ENCODE measurements around the gene NPNT.

Gene NPNT

DNA sequence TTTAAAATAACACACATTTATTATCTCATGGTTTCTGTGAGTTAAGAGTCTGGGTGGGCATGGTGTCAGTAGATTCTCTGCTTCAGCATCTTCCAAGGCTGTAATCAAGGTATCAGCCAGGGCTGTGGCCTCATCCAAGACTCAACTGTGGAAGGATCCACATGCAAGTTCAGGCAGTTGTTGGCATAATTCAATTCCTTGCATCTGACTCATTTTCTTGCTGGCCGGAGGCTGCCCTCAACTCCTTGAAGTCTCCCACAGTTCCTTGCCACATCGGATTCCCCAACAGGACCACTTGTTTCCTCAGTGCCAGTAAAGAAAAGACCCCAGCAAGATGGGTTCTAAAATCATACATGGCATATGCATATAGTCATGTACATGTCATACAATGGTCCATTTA lies 93.4 kb downstream of the NPNT start:
- Histone ChIP-seq H3K79me2 (ENCODE audit: control insufficient read depth, insufficient read depth, low read length, poor library complexity) (no peaks in the 10 kb centered on the region), H3K79me1 (ENCODE audit: low read length) (no peaks in the 10 kb centered on the region), H3K14ac (ENCODE audit: low read length) (no peak overlapping the region), H4K91ac (ENCODE audit: low read depth, low read length) (no peak overlapping the region), H3K36me3 (ENCODE audit: control insufficient read depth in 1 of 2, insufficient read depth in 2 of 2, low read length in 2 of 2) (no peaks in the 10 kb centered on the region), H3K27me3 (ENCODE audit: insufficient read depth, low read length) (no peaks in the 10 kb centered on the region), H3K9ac (ENCODE audit: low read length) (no peak overlapping the region), H4K12ac (ENCODE audit: low read depth, low read length) (no peak overlapping the region), H3K4me3 (ENCODE audit: low read depth, low read length) (no peak overlapping the region), H3K18ac (ENCODE audit: low read length) (no peak overlapping the region), H3K23ac (ENCODE audit: low read length) (no peak overlapping the region), H4K8ac (ENCODE audit: low read depth, low read length) (no peak overlapping the region), H2BK5ac (ENCODE audit: low read depth, low read length, poor library complexity) (no peak overlapping the region), H2AK5ac (ENCODE audit: low read length) (no peak overlapping the region), H2BK12ac (ENCODE audit: low read length) (no peak overlapping the region), H3K4me1 (ENCODE audit: control insufficient read depth in 1 of 2, insufficient read depth in 2 of 2, low read length in 2 of 2) (no peaks in the 10 kb centered on the region), H2AFZ (ENCODE audit: insufficient read depth, low read length, poor library complexity) (no peak overlapping the region), H3K4ac (ENCODE audit: low read depth, low read length) (no peak overlapping the region), H2BK120ac (ENCODE audit: insufficient read depth, low read length, poor library complexity) (no peak overlapping the region), H3K4me2 (ENCODE audit: low read length) (no peak overlapping the region), H3K9me3 (ENCODE audit: insufficient read depth, low read depth, low read length) (peaks cover 3% of the 10 kb centered on the region), H3K27ac (ENCODE audit: low read depth, low read length) (no peak overlapping the region)
- no peak for DNase-seq
- no CpG with 5 or more reads among the region's 2 CpGs for WGBS (ENCODE audit: extremely low coverage, insufficient coverage, insufficient read length)

DNA sequence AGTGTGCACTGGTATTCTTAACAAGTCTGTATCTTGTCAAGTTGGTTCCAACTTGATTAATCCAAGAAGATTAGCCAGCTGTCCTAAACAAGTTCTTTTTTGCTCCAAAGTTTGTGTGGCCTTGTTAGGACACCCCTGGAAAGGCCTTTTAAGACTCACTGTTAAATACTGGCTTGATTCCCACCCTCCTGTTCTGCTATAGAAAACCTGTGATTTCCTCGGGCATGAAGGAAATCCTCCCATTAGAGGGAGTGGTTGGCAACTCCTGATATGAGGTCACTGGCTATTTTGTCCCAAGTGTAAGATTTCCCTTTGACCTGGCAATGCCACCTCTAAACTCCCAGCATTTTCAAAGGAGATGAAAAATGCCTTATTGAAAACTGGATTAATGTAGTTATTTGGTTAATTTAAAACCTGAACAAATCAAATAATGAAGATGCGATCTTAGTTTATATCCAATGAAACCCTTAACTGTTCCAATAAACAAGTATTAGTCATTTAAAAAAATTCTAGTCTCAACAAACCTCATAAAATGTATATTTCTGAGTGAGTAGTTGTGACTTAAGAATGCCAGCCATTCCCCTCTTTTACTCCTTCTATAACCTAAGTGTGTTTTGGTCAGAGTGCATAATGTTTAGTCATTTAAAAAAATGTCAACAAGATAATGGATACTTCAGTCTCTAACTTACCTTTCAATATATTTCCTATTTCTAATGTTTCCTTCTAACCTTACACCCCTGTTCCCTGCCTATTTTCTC lies 94.4 kb downstream of the NPNT start:
- Histone ChIP-seq H3K79me1 (ENCODE audit: low read length) (no peaks in the 10 kb centered on the region), H2AFZ (ENCODE audit: insufficient read depth, low read length, poor library complexity) (no peak overlapping the region), H3K14ac (ENCODE audit: low read length) (no peak overlapping the region), H3K4me1 (ENCODE audit: control insufficient read depth in 1 of 2, insufficient read depth in 2 of 2, low read length in 2 of 2) (no peaks in the 10 kb centered on the region), H4K8ac (ENCODE audit: low read depth, low read length) (no peak overlapping the region), H2AK5ac (ENCODE audit: low read length) (no peak overlapping the region), H4K12ac (ENCODE audit: low read depth, low read length) (no peak overlapping the region), H3K36me3 (ENCODE audit: control insufficient read depth in 1 of 2, insufficient read depth in 2 of 2, low read length in 2 of 2) (no peaks in the 10 kb centered on the region), H3K27ac (ENCODE audit: low read depth, low read length) (no peak overlapping the region), H3K23ac (ENCODE audit: low read length) (no peak overlapping the region), H3K4ac (ENCODE audit: low read depth, low read length) (no peak overlapping the region), H2BK12ac (ENCODE audit: low read length) (no peak overlapping the region), H3K79me2 (ENCODE audit: control insufficient read depth, insufficient read depth, low read length, poor library complexity) (no peaks in the 10 kb centered on the region), H3K9me3 (ENCODE audit: insufficient read depth, low read depth, low read length) (peaks cover 2% of the 10 kb centered on the region), H3K4me2 (ENCODE audit: low read length) (no peak overlapping the region), H3K4me3 (ENCODE audit: low read depth, low read length) (no peak overlapping the region), H3K18ac (ENCODE audit: low read length) (no peak overlapping the region), H4K91ac (ENCODE audit: low read depth, low read length) (no peak overlapping the region), H3K27me3 (ENCODE audit: insufficient read depth, low read length) (no peaks in the 10 kb centered on the region), H2BK5ac (ENCODE audit: low read depth, low read length, poor library complexity) (no peak overlapping the region), H3K9ac (ENCODE audit: low read length) (no peak overlapping the region), H2BK120ac (ENCODE audit: insufficient read depth, low read length, poor library complexity) (no peak overlapping the region)
- no peak for DNase-seq
- WGBS (ENCODE audit: extremely low coverage, insufficient coverage, insufficient read length): no CpG with 5 or more reads among the region's 2 CpGs

DNA sequence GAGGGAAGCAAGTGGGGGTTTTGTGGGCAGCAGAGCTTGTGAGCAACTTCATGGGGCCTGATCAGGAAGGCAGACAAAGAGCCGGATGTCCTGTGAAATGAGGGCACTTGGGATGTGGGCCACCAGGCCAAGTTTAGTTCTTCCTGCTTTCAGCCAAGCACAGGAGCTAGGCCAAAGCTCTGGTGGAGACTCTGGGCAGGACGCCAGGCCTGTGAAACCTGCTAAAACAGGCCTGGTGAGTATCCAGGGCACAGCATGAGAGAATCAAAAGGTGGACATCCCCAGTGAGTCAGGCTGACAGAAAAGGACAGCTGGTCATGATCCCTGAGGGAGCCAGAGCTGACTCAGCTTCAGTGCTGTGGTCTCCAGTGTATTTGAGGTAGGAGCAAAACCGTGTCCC lies 95.7 kb downstream of the NPNT start:
- no peak overlapping the region for H3K18ac ChIP-seq (ENCODE audit: low read length)
- H3K27me3 ChIP-seq (ENCODE audit: insufficient read depth, low read length): no peaks in the 10 kb centered on the region
- no peak overlapping the region for H2AK5ac ChIP-seq (ENCODE audit: low read length)
- H3K36me3 ChIP-seq (ENCODE audit: control insufficient read depth in 1 of 2, insufficient read depth in 2 of 2, low read length in 2 of 2): no peaks in the 10 kb centered on the region
- H2BK120ac ChIP-seq (ENCODE audit: insufficient read depth, low read length, poor library complexity): no peak overlapping the region
- H3K9ac ChIP-seq (ENCODE audit: low read length): no peak overlapping the region
- H3K23ac ChIP-seq (ENCODE audit: low read length): no peak overlapping the region
- H4K91ac ChIP-seq (ENCODE audit: low read depth, low read length): no peak overlapping the region
- H3K79me1 ChIP-seq (ENCODE audit: low read length): no peaks in the 10 kb centered on the region
- DNase-seq: peak; percentile 40 to 59
- WGBS (ENCODE audit: extremely low coverage, insufficient coverage, insufficient read length): no CpG with 5 or more reads among the region's 3 CpGs
- H4K12ac ChIP-seq (ENCODE audit: low read depth, low read length): no peak overlapping the region
- no peak overlapping the region for H2BK5ac ChIP-seq (ENCODE audit: low read depth, low read length, poor library complexity)
- H2AFZ ChIP-seq (ENCODE audit: insufficient read depth, low read length, poor library complexity): no peak overlapping the region
- no peak overlapping the region for H2BK12ac ChIP-seq (ENCODE audit: low read length)
- no peak overlapping the region for H4K8ac ChIP-seq (ENCODE audit: low read depth, low read length)
- H3K9me3 ChIP-seq (ENCODE audit: insufficient read depth, low read depth, low read length): no peaks in the 10 kb centered on the region
- H3K4ac ChIP-seq (ENCODE audit: low read depth, low read length): no peak overlapping the region
- no peak overlapping the region for H3K4me2 ChIP-seq (ENCODE audit: low read length)
- H3K4me3 ChIP-seq (ENCODE audit: low read depth, low read length): no peak overlapping the region
- no peak overlapping the region for H3K14ac ChIP-seq (ENCODE audit: low read length)
- H3K27ac ChIP-seq (ENCODE audit: low read depth, low read length): no peak overlapping the region
- H3K79me2 ChIP-seq (ENCODE audit: control insufficient read depth, insufficient read depth, low read length, poor library complexity): no peaks in the 10 kb centered on the region
- no peaks in the 10 kb centered on the region for H3K4me1 ChIP-seq (ENCODE audit: control insufficient read depth in 1 of 2, insufficient read depth in 2 of 2, low read length in 2 of 2)

DNA sequence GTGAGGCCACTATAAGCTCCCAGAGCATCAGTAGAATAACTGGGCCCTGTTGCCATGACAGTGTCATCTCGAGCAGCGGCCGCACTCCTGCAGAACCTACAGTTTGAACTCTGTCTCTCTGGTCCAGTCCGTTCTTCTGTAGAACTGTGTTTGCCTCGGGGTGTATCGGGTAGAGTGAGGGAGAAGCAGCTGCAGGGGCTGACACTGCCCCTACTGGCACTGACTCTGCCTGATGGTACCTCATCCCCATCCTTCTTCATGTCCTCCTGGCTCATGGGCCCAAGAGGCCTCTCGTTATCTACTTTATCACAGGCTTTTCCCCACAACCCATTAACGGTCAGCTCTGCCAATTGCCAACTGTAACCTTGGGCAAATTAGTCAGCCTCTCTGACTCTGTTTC lies 96.5 kb downstream of the NPNT start:
- H3K23ac ChIP-seq (ENCODE audit: low read length): no peak overlapping the region
- no peaks in the 10 kb centered on the region for H3K9me3 ChIP-seq (ENCODE audit: insufficient read depth, low read depth, low read length)
- H3K9ac ChIP-seq (ENCODE audit: low read length): no peak overlapping the region
- H3K27ac ChIP-seq (ENCODE audit: low read depth, low read length): no peak overlapping the region
- no peak overlapping the region for H3K4ac ChIP-seq (ENCODE audit: low read depth, low read length)
- no peak overlapping the region for H3K14ac ChIP-seq (ENCODE audit: low read length)
- no peak overlapping the region for H3K4me2 ChIP-seq (ENCODE audit: low read length)
- no peak overlapping the region for H4K91ac ChIP-seq (ENCODE audit: low read depth, low read length)
- no CpG with 5 or more reads among the region's 8 CpGs for WGBS (ENCODE audit: extremely low coverage, insufficient coverage, insufficient read length)
- H3K4me1 ChIP-seq (ENCODE audit: control insufficient read depth in 1 of 2, insufficient read depth in 2 of 2, low read length in 2 of 2): no peaks in the 10 kb centered on the region
- no peaks in the 10 kb centered on the region for H3K27me3 ChIP-seq (ENCODE audit: insufficient read depth, low read length)
- no peak for DNase-seq
- no peak overlapping the region for H4K8ac ChIP-seq (ENCODE audit: low read depth, low read length)
- no peak overlapping the region for H3K4me3 ChIP-seq (ENCODE audit: low read depth, low read length)
- no peak overlapping the region for H3K18ac ChIP-seq (ENCODE audit: low read length)
- H2AFZ ChIP-seq (ENCODE audit: insufficient read depth, low read length, poor library complexity): no peak overlapping the region
- no peaks in the 10 kb centered on the region for H3K79me2 ChIP-seq (ENCODE audit: control insufficient read depth, insufficient read depth, low read length, poor library complexity)
- H3K36me3 ChIP-seq (ENCODE audit: control insufficient read depth in 1 of 2, insufficient read depth in 2 of 2, low read length in 2 of 2): no peaks in the 10 kb centered on the region
- no peak overlapping the region for H2BK5ac ChIP-seq (ENCODE audit: low read depth, low read length, poor library complexity)
- no peak overlapping the region for H2BK120ac ChIP-seq (ENCODE audit: insufficient read depth, low read length, poor library complexity)
- H4K12ac ChIP-seq (ENCODE audit: low read depth, low read length): no peak overlapping the region
- no peaks in the 10 kb centered on the region for H3K79me1 ChIP-seq (ENCODE audit: low read length)
- H2BK12ac ChIP-seq (ENCODE audit: low read length): no peak overlapping the region
- no peak overlapping the region for H2AK5ac ChIP-seq (ENCODE audit: low read length)

Data from trophoblast cell (in vitro differentiated cells and primary cell).